BE2C (cell line): ENCODE data around the gene PIAS3.

Source experiments
- DNase-seq: peaks from one replicate; pipeline ENCODE4 v3.0.0-alpha.2; 2020
- H3K27me3 ChIP-seq: fragments of 250-450 bp; sonication (Bioruptor Pico); 2 replicates; pipeline ENCODE4 v1.5.1; 2020; ENCODE audit warnings: mild to moderate bottlenecking
- H3K36me3 ChIP-seq: fragments of 250-450 bp; sonication (Bioruptor Pico); 2 replicates; pipeline ENCODE4 v1.5.1; 2020; ENCODE audit warnings: mild to moderate bottlenecking
- H3K4me1 ChIP-seq: fragments of 250-450 bp; sonication (Bioruptor Pico); 2 replicates; pipeline ENCODE4 v1.5.1; 2020
- H3K4me3 ChIP-seq: 2 replicates; pipeline ENCODE4 v1.5.1; 2011; ENCODE audit warnings: low read depth, low read length
- H3K9me3 ChIP-seq: fragments of 250-450 bp; sonication (Bioruptor Pico); 2 replicates; pipeline ENCODE4 v1.5.1; 2020
- CTCF ChIP-seq: IDR thresholded peaks from 2 replicates; pipeline ENCODE4 v1.5.1; 2012; ENCODE audit warnings: mild to moderate bottlenecking, low read depth, low read length

The PIAS3 gene

GRCh38 chr1:145879775-145880174, 20.9 kb upstream of the PIAS3 start:
- no peaks in the 10 kb centered on the region for H3K36me3 ChIP-seq
- DNase-seq: no peak
- H3K4me3 ChIP-seq: no peak overlapping the region
- H3K27me3 ChIP-seq: peaks cover 6% of the 10 kb centered on the region; the same call in 1 of the 2 replicates
- no peaks in the 10 kb centered on the region for H3K4me1 ChIP-seq
- TF ChIP-seq CTCF: no peak
- H3K9me3 ChIP-seq: no peaks in the 10 kb centered on the region

GRCh38 chr1:145878724-145879123, 19.8 kb upstream of the PIAS3 start:
- no peak overlapping the region for H3K4me3 ChIP-seq
- TF ChIP-seq CTCF: no peak
- H3K9me3 ChIP-seq: no peaks in the 10 kb centered on the region
- H3K4me1 ChIP-seq: no peaks in the 10 kb centered on the region
- H3K27me3 ChIP-seq: peaks cover 4% of the 10 kb centered on the region; the same call in 1 of the 2 replicates
- DNase-seq: no peak
- no peaks in the 10 kb centered on the region for H3K36me3 ChIP-seq

- DNase-seq: no peak
- no peak for TF ChIP-seq CTCF
- H3K4me3 ChIP-seq: no peak overlapping the region
Observed at GRCh38 chr1:145877923-145878486, 19.1 kb upstream of the PIAS3 start.

GRCh38 chr1:145874646-145875045, 15.8 kb upstream of the PIAS3 start:
- no peak for TF ChIP-seq CTCF
- Histone ChIP-seq H3K4me3 (no peak overlapping the region), H3K9me3 (no peaks in the 10 kb centered on the region), H3K4me1 (no peaks in the 10 kb centered on the region), H3K36me3 (no peaks in the 10 kb centered on the region), H3K27me3 (0 out of 2 replicates have a peak, but pooled peaks cover under 1% of the 10 kb centered on the region)
- no peak for DNase-seq

More at GRCh38 chr1:145877923-145878486, 19.1 kb upstream of the PIAS3 start:
- H3K9me3 ChIP-seq: no peaks in the 10 kb centered on the region
- H3K27me3 ChIP-seq: no peaks in the 10 kb centered on the region
- no peaks in the 10 kb centered on the region for H3K36me3 ChIP-seq
- no peaks in the 10 kb centered on the region for H3K4me1 ChIP-seq

- Histone ChIP-seq H3K4me3 (no peak overlapping the region), H3K36me3 (no peaks in the 10 kb centered on the region), H3K27me3 (peaks cover 15% of the 10 kb centered on the region), H3K9me3 (no peaks in the 10 kb centered on the region), H3K4me1 (no peaks in the 10 kb centered on the region)
- DNase-seq: no peak
- TF ChIP-seq CTCF: no peak
Observed at GRCh38 chr1:145871994-145872924, 13.4 kb upstream of the PIAS3 start.

- TF ChIP-seq CTCF: no peak
- Histone ChIP-seq H3K4me3 (no peak overlapping the region), H3K4me1 (no peaks in the 10 kb centered on the region), H3K27me3 (peaks cover 27% of the 10 kb centered on the region), H3K36me3 (no peaks in the 10 kb centered on the region), H3K9me3 (no peaks in the 10 kb centered on the region)
- no peak for DNase-seq
Observed at GRCh38 chr1:145868232-145868631, 9.4 kb upstream of the PIAS3 start.
